OCI-LY3 (cell line): ENCODE data around the gene FDXR.

ENCODE experiments used
- CTCF ChIP-seq: fragments of 200-600, 300-600 bp; sonication (generic); IDR thresholded peaks from 2 replicates; pipeline ENCODE4 v1.5.1; 2014; ENCODE audit warnings: antibody characterized with exemption, low read length, low read depth
- EZH2phosphoT487 ChIP-seq: fragments of 200-600 bp; shearing (Covaris generic); IDR thresholded peaks from 2 replicates; pipeline ENCODE4 v1.6.1; 2018; ENCODE audit warnings: antibody characterized with exemption, mixed run types, low read depth

GRCh38 chr17:74832421-74832820 lies 40.4 kb downstream of the FDXR start:
- TF ChIP-seq CTCF (no peak), EZH2phosphoT487 (no peak)
